HepG2 (cell line): ENCODE results near the gene SPINK8. TPM values are rescaled to one million over a fixed set of nuclear protein-coding genes. Genes with fewer than 3 reads are reported as not detected.

Experiments used
- ATAC-seq: fragments of 200-7000 bp; cut with Tn5 transposase; 3 replicates; pipeline ENCODE4 v1.9.1; 2020; ENCODE audit warnings: mild to moderate bottlenecking, moderate library complexity
- BruUV-seq: library from RNA; stranded (reverse); fragments of 400-500 nt; replicated peaks from 2 replicates; lab custom pipeline; 2021; lab: Mats Ljungman, UMichigan
- CTCF ChIA-PET: fragments of 300-600 bp; formaldehyde crosslinking; extraction: SDS; loops from one replicate; lab custom pipeline; 2021; ENCODE audit warnings: low total read pairs, inconsistent platforms, low intra/inter-chr PET ratio; lab: Yijun Ruan, JAX
- POLR2A ChIA-PET: fragments of 350-600 bp; sonication (Branson Sonifier 250); formaldehyde crosslinking; loops from one replicate; lab custom pipeline; 2020; ENCODE audit warnings: antibody characterized with exemption, inconsistent platforms; lab: Yijun Ruan, JAX
- DNase-seq: peaks from one replicate; pipeline ENCODE4 v3.0.0-alpha.2; 2015; ENCODE audit warnings: low spot score
- FAIRE-seq: peaks from 3 replicates; lab custom pipeline; 2011; peaks lifted over from hg19 to GRCh38; lab: Jason Lieb, UNC
- H2AFZ ChIP-seq: one replicate; pipeline ENCODE4 v1.6.1; 2011; ENCODE audit warnings: low read length, inconsistent platforms
- H3K27ac ChIP-seq: fragments of 300-600 bp; 3 replicates; pipeline ENCODE4 v1.8.0; 2011; ENCODE audit warnings: mixed run types, mild to moderate bottlenecking, mixed read lengths, low read length, inconsistent platforms; ENCODE audit not compliant: insufficient read depth; ENCODE audit errors: extremely low read length
- H3K27me3 ChIP-seq, 2 experiments: fragments of 200-600 bp in 1 of 2; 2 replicates in 1 of 2; 3 replicates in 1 of 2; pipeline versions ENCODE4 v1.6.0 to v1.8.0; 2011; ENCODE audit warnings: low read length in 2 of 2, mild to moderate bottlenecking in 2 of 2, moderate library complexity in 2 of 2, inconsistent platforms in 1 of 2; ENCODE audit not compliant: insufficient read depth in 2 of 2, control insufficient read depth in 1 of 2
- H3K36me3 ChIP-seq, 2 experiments: fragments of 200-600 bp in 1 of 2; replicated peaks in 1 of 2; 2 replicates in 1 of 2; 3 replicates in 1 of 2; pipeline versions ENCODE4 v1.5.1 to v1.8.0; 2011; ENCODE audit warnings: low read length in 2 of 2, inconsistent platforms in 1 of 2; ENCODE audit not compliant: insufficient read depth in 2 of 2, control insufficient read depth in 1 of 2
- H3K4me1 ChIP-seq: 2 replicates; pipeline ENCODE4 v1.5.1; 2012; ENCODE audit warnings: low read length, inconsistent platforms; ENCODE audit not compliant: insufficient read depth
- H3K4me2 ChIP-seq: 2 replicates; pipeline ENCODE4 v1.6.0; 2011; ENCODE audit warnings: low read depth, low read length, inconsistent platforms
- H3K4me3 ChIP-seq, 3 experiments: fragments of 200-600 bp in 1 of 3; sonication (generic), shearing (Covaris generic) in 1 of 3; replicated peaks in 1 of 3; 2 replicates each; pipeline ENCODE4 v1.5.1; 2011 to 2016; ENCODE audit warnings: low read length in 3 of 3, inconsistent platforms in 2 of 3, low read depth in 2 of 3, mild to moderate bottlenecking in 2 of 3, control low read depth in 1 of 3, mixed read lengths in 1 of 3; ENCODE audit not compliant: insufficient read depth in 1 of 3
- H3K79me2 ChIP-seq: one replicate; pipeline ENCODE4 v1.6.1; 2011; ENCODE audit warnings: low read length, inconsistent platforms; ENCODE audit not compliant: insufficient read depth
- H3K9ac ChIP-seq: 2 replicates; pipeline ENCODE4 v1.6.0; 2011; ENCODE audit warnings: mild to moderate bottlenecking, low read depth, low read length, inconsistent platforms; ENCODE audit not compliant: insufficient read depth
- H3K9me3 ChIP-seq: 2 replicates; pipeline ENCODE4 v1.5.1; 2012; ENCODE audit warnings: mild to moderate bottlenecking, low read length
- H4K20me1 ChIP-seq: 2 replicates; pipeline ENCODE4 v1.6.0; 2011; ENCODE audit warnings: inconsistent platforms, mild to moderate bottlenecking, low read length, moderate library complexity; ENCODE audit not compliant: insufficient read depth
- DR1 ChIP-seq: sonication (generic); formaldehyde crosslinking; IDR thresholded peaks from 2 replicates; pipeline ENCODE4 v1.8.0; 2021; ENCODE audit warnings: mild to moderate bottlenecking, missing genetic modification reagents, inconsistent platforms
- GLI4 ChIP-seq: sonication (generic); formaldehyde crosslinking; IDR thresholded peaks from 2 replicates; pipeline ENCODE4 v1.5.1; 2020; ENCODE audit warnings: missing genetic modification reagents, mild to moderate bottlenecking, moderate library complexity, borderline replicate concordance
- HOXA3 ChIP-seq: sonication (generic); formaldehyde crosslinking; IDR thresholded peaks from 2 replicates; pipeline ENCODE4 v1.5.0; 2020; ENCODE audit warnings: missing genetic modification reagents
- NBN ChIP-seq: fragments of 450-650 bp; conservative IDR thresholded peaks from 2 replicates; pipeline ENCODE4 v1.6.1; 2017
- RBAK ChIP-seq: sonication (generic); formaldehyde crosslinking; IDR thresholded peaks from 2 replicates; pipeline ENCODE4 v1.5.1; 2020; ENCODE audit warnings: mild to moderate bottlenecking, missing genetic modification reagents
- ZMYM4 ChIP-seq: sonication (generic); formaldehyde crosslinking; IDR thresholded peaks from 2 replicates; pipeline ENCODE4 v1.8.1; 2023; ENCODE audit warnings: mild to moderate bottlenecking, missing genetic modification reagents
- ZNF232 ChIP-seq: sonication (generic); formaldehyde crosslinking; IDR thresholded peaks from 2 replicates; pipeline ENCODE4 v1.4.0; 2020; ENCODE audit warnings: missing genetic modification reagents, borderline replicate concordance
- ZNF253 ChIP-seq: sonication (generic); formaldehyde crosslinking; IDR thresholded peaks from 2 replicates; pipeline ENCODE4 v1.8.0; 2022; ENCODE audit warnings: mild to moderate bottlenecking, missing genetic modification reagents, borderline replicate concordance
- ZNF484 ChIP-seq: sonication (generic); formaldehyde crosslinking; IDR thresholded peaks from 2 replicates; pipeline ENCODE4 v1.5.1; 2020; ENCODE audit warnings: mild to moderate bottlenecking, low read depth, missing genetic modification reagents, borderline replicate concordance
- ZNF780A ChIP-seq: sonication (generic); formaldehyde crosslinking; IDR thresholded peaks from 2 replicates; pipeline ENCODE4 v1.8.0; 2022; ENCODE audit warnings: mild to moderate bottlenecking, missing genetic modification reagents, moderate library complexity
- WGBS: methylation state at CpG from one replicate; pipeline ENCODE4 v1.1.6; 2017; ENCODE audit warnings: low lambda C conversion rate; 5-methylcytosine and 5-hydroxymethylcytosine counted together
- in situ Hi-C: cut with HindIII; loops from 2 replicates; pipeline ENCODE4 v1.10.0; 2017; ENCODE audit warnings: low pct_unique_long_range_greater_than_20kb; ENCODE audit not compliant: extremely low pct_ligation_motif_present
- intact Hi-C: fragments of 100-400 bp; cut with micrococcal nuclease; formaldehyde crosslinking; loops from one replicate; pipeline ENCODE4 v1.10.0; 2022; ENCODE audit not compliant: unreplicated experiment
- polyA plus RNA-seq, 8 experiments: library from polyadenylated mRNA; depleted of rRNA in 3 of 8; stranded (reverse) in 7 of 8; unstranded in 1 of 8; fragments of >200 nt; fragmentation: Illumina TruSeq in 4 of 8; extraction: Trizol in 4 of 8; gene quantifications; 2 replicates each; pipeline versions ENCODE4 v1.2.1 to v1.2.3, GENCODE V29; 2011 to 2016; ENCODE audit warnings: low read depth in 4 of 8, missing spikeins in 1 of 8, mixed read lengths in 1 of 8; ENCODE audit not compliant: insufficient read depth in 1 of 8
- total RNA-seq, 5 experiments: library from RNA; depleted of rRNA; stranded (reverse); fragments of >200 nt; fragmentation: Illumina TruSeq; extraction: Trizol; gene quantifications; 2 replicates each; pipeline ENCODE4 v1.2.3, GENCODE V29; 2016; ENCODE audit warnings: low read depth in 1 of 5
- TF ChIP-seq, protein P1 (sequence below), 2 experiments: fragments of 450-650 bp in 1 of 2; sonication (generic) in 1 of 2; formaldehyde crosslinking in 1 of 2; IDR thresholded peaks; 2 replicates each; pipeline versions ENCODE4 v1.6.1 to v1.8.0; 2016 to 2022; ENCODE audit warnings: antibody characterized with exemption in 1 of 2, mild to moderate bottlenecking in 1 of 2, missing genetic modification reagents in 1 of 2
- TF ChIP-seq, protein P2 (sequence below): IDR thresholded peaks from 2 replicates; pipeline ENCODE4 v1.6.1; 2016; ENCODE audit warnings: missing genetic modification reagents, missing compliant biosample characterization

Gene SPINK8
- total and polyA plus RNA-seq, 2 of the 13 experiments (the other 11 are each of a cell fraction or from before 2014, with no cell fraction given) = not detected

DNA sequence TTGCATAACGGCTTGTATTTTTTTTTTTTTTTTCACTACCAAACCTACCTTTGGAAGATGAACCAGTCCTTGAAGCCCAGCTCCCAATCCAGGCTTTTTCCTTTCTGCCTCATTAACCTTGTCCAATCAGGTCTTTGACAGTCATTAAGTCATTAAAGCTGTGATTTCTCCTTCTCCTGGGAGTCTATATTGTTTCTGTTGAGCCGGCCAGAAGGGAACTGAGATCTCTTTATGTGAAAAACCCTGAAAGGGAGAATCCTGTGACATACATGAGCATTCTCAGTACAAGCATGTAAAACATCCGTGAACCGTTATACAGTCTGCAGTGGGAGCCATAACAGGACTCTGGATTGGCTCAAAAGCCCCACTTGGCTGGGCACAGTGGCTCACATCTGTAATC, 52.6 kb downstream of the SPINK8 start:
- no peak for TF ChIP-seq ZNF780A (CRISPR knock-in tag)
- TF ChIP-seq HOXA3 = no peak
- TF ChIP-seq, protein P1, sequence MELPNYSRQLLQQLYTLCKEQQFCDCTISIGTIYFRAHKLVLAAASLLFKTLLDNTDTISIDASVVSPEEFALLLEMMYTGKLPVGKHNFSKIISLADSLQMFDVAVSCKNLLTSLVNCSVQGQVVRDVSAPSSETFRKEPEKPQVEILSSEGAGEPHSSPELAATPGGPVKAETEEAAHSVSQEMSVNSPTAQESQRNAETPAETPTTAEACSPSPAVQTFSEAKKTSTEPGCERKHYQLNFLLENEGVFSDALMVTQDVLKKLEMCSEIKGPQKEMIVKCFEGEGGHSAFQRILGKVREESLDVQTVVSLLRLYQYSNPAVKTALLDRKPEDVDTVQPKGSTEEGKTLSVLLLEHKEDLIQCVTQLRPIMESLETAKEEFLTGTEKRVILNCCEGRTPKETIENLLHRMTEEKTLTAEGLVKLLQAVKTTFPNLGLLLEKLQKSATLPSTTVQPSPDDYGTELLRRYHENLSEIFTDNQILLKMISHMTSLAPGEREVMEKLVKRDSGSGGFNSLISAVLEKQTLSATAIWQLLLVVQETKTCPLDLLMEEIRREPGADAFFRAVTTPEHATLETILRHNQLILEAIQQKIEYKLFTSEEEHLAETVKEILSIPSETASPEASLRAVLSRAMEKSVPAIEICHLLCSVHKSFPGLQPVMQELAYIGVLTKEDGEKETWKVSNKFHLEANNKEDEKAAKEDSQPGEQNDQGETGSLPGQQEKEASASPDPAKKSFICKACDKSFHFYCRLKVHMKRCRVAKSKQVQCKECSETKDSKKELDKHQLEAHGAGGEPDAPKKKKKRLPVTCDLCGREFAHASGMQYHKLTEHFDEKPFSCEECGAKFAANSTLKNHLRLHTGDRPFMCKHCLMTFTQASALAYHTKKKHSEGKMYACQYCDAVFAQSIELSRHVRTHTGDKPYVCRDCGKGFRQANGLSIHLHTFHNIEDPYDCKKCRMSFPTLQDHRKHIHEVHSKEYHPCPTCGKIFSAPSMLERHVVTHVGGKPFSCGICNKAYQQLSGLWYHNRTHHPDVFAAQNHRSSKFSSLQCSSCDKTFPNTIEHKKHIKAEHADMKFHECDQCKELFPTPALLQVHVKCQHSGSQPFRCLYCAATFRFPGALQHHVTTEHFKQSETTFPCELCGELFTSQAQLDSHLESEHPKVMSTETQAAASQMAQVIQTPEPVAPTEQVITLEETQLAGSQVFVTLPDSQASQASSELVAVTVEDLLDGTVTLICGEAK (IDR thresholded peaks at IDR 0.05) = no peak
- TF ChIP-seq, protein P1 (CRISPR knock-in tag; IDR thresholded peaks at IDR 0.05) = no peak
- TF ChIP-seq ZMYM4 (CRISPR knock-in tag) = no peak
- TF ChIP-seq DR1 = no peak
- no peak for TF ChIP-seq RBAK
- no peak for TF ChIP-seq ZNF232
- no peak for TF ChIP-seq GLI4 (CRISPR knock-in tag)
- TF ChIP-seq NBN = no peak
- TF ChIP-seq, protein P2, sequence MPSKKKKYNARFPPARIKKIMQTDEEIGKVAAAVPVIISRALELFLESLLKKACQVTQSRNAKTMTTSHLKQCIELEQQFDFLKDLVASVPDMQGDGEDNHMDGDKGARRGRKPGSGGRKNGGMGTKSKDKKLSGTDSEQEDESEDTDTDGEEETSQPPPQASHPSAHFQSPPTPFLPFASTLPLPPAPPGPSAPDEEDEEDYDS (CRISPR knock-in tag) = no peak
- no peak for TF ChIP-seq ZNF253 (CRISPR knock-in tag)
- no peak for TF ChIP-seq ZNF484 (CRISPR knock-in tag)
- Histone ChIP-seq H3K9me3 (no peaks in the 10 kb centered on the region), H3K36me3 (no peaks in the 10 kb centered on the region), H3K27me3 (no peaks in the 10 kb centered on the region; a peak in 2 of 5 replicates), H3K4me3 (no peak overlapping the region), H2AFZ (no peak overlapping the region), H3K27ac (no peak overlapping the region), H3K9ac (no peak overlapping the region), H3K79me2 (no peaks in the 10 kb centered on the region), H3K4me2 (no peak overlapping the region), H4K20me1 (no peaks in the 10 kb centered on the region), H3K4me1 (no peaks in the 10 kb centered on the region)
- in situ Hi-C loops = no loop called here
- ATAC-seq = no peak
- ChIA-PET CTCF (no interaction called here), POLR2A (no interaction called here)
- intact Hi-C loops = no loop called here
- 45% methylated on average over 4 of the region's 4 CpGs for WGBS
- no TSS peak for BruUV-seq
- DNase-seq = no peak
- no peak for FAIRE-seq
